Measurements from ENCODE around the gene XPA. TPM values are rescaled to one million over a fixed set of nuclear protein-coding genes. Genes with fewer than 3 reads are reported as not detected.

XPA gene
- total RNA-seq, 2 donors from 2014 or later, result 4.9 to 7.3 TPM

DNA sequence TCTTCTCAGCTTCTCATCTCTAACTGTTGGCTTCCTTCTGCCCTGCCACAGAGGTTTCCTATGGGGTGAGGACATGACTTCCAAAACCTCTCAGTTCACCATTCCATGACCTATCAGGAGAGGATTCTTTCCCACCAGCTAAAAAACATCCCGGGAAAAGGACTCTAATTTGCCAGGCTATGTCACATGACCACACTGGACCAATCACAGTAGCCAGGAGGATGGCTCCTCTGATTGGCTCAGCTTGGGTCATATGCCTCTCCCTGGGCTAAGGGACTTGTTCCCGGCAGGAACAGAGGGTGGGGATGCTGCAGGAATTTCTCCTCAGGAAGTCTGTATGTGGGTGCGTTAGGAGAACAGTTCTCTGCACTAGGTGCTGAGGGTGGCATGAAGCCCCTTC is 40.3 kb upstream of the XPA start:
- TF ChIP-seq, protein P1, sequence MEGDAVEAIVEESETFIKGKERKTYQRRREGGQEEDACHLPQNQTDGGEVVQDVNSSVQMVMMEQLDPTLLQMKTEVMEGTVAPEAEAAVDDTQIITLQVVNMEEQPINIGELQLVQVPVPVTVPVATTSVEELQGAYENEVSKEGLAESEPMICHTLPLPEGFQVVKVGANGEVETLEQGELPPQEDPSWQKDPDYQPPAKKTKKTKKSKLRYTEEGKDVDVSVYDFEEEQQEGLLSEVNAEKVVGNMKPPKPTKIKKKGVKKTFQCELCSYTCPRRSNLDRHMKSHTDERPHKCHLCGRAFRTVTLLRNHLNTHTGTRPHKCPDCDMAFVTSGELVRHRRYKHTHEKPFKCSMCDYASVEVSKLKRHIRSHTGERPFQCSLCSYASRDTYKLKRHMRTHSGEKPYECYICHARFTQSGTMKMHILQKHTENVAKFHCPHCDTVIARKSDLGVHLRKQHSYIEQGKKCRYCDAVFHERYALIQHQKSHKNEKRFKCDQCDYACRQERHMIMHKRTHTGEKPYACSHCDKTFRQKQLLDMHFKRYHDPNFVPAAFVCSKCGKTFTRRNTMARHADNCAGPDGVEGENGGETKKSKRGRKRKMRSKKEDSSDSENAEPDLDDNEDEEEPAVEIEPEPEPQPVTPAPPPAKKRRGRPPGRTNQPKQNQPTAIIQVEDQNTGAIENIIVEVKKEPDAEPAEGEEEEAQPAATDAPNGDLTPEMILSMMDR (conservative IDR thresholded peaks at IDR 0.05), result no peak
- Histone ChIP-seq H3K4me1 (ENCODE audit: control insufficient read depth, insufficient read depth, low read length) (peaks cover 6% of the 10 kb centered on the region), H3K4me3 (ENCODE audit: low read length) (no peak overlapping the region), H3K36me3 (ENCODE audit: control insufficient read depth, insufficient read depth, low read length) (no peaks in the 10 kb centered on the region), H3K27me3 (ENCODE audit: control insufficient read depth, insufficient read depth, low read length, poor library complexity, severe bottlenecking) (peaks cover 39% of the 10 kb centered on the region), H3K9ac (ENCODE audit: extremely low read depth, low read length, poor library complexity, severe bottlenecking) (no peak overlapping the region), H3K9me3 (ENCODE audit: control insufficient read depth, low read length) (peaks cover 4% of the 10 kb centered on the region), H3K27ac (ENCODE audit: low read depth, low read length) (no peak overlapping the region)
- peaks cover 16% of the 10 kb centered on the region for H3K4me1 Mint-ChIP-seq
- peak; percentile 84 for DNase-seq
- H3K27ac Mint-ChIP-seq, result no peak overlapping the region
- peaks cover 52% of the 10 kb centered on the region for H3K27me3 Mint-ChIP-seq (ENCODE audit: insufficient read depth)
- H3K4me3 Mint-ChIP-seq, result no peak overlapping the region
- H3K9me3 Mint-ChIP-seq, result peaks cover 7% of the 10 kb centered on the region
- WGBS, 2 experiments (ENCODE audit: insufficient coverage in 1 of 2, insufficient read length in 1 of 2), result 78 to 83% methylated on average over 2 to 3 of the region's 3 CpGs
- H3K36me3 Mint-ChIP-seq (ENCODE audit: low read depth), result no peaks in the 10 kb centered on the region

DNA sequence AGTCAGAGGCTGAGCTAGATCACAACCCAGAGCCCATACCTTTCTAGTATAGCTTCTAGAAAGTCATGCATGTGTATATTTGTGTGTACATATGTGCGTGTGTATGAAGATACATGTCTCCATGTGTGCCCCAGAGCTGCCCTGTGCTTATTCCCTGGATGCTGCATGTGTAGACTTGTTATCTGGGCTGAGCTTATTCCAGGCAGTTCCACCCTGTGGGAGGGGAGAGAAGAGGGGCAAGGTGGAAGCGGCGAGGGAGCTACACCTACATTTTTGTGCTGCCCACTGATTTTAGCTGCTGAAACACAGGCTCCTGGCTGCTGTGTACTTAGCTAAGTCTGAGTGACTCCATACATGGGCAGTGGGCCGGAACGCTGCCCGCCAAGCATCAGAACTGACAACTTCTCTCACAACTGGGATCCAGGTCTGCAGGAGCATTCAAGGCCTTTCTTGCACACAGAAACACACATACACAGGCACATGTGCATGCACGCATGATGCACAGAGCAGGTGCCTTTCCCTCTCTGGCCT is 38.0 kb upstream of the XPA start:
- Histone ChIP-seq H3K9ac (ENCODE audit: extremely low read depth, low read length, poor library complexity, severe bottlenecking) (no peak overlapping the region), H3K36me3 (ENCODE audit: control insufficient read depth, insufficient read depth, low read length) (no peaks in the 10 kb centered on the region), H3K4me1 (ENCODE audit: control insufficient read depth, insufficient read depth, low read length) (no peaks in the 10 kb centered on the region), H3K4me3 (ENCODE audit: low read length) (no peak overlapping the region), H3K27ac (ENCODE audit: low read depth, low read length) (no peak overlapping the region), H3K9me3 (ENCODE audit: control insufficient read depth, low read length) (no peaks in the 10 kb centered on the region), H3K27me3 (ENCODE audit: control insufficient read depth, insufficient read depth, low read length, poor library complexity, severe bottlenecking) (peaks cover 21% of the 10 kb centered on the region)
- TF ChIP-seq, protein P1 (conservative IDR thresholded peaks at IDR 0.05), result no peak
- 92 to 94% methylated on average over 5 to 7 of the region's 7 CpGs for WGBS, 2 experiments (ENCODE audit: insufficient coverage in 1 of 2, insufficient read length in 1 of 2)
- no peaks in the 10 kb centered on the region for H3K36me3 Mint-ChIP-seq (ENCODE audit: low read depth)
- H3K4me3 Mint-ChIP-seq, result no peak overlapping the region
- peaks cover 34% of the 10 kb centered on the region for H3K27me3 Mint-ChIP-seq (ENCODE audit: insufficient read depth)
- no peak for DNase-seq
- no peak overlapping the region for H3K27ac Mint-ChIP-seq
- H3K9me3 Mint-ChIP-seq, result no peaks in the 10 kb centered on the region
- H3K4me1 Mint-ChIP-seq, result peaks cover 10% of the 10 kb centered on the region

DNA sequence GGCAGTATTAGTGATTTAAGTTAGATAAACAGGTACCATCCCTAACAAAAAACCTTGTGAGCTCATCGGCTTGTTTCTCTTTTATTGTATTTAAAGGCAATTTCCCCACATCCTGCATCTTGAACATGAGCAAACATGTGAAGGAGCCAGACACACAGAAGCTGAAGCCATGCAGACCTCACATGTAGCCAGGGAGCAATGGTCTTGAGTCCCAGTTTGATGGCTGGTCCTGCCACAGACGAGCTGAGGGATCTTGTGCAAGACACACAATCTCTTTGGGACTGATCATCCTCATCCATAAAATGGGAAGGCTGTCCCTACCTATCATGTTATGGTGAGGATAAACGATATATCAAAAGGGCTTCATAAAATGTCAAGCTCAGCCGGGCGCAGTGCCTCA is 29.6 kb upstream of the XPA start:
- no peaks in the 10 kb centered on the region for H3K9me3 ChIP-seq (ENCODE audit: control insufficient read depth, low read length)
- WGBS, 2 experiments (ENCODE audit: insufficient coverage in 1 of 2, insufficient read length in 1 of 2), result 86 to 92% methylated on average over 3 to 5 of the region's 5 CpGs
- no peaks in the 10 kb centered on the region for H3K4me1 ChIP-seq (ENCODE audit: control insufficient read depth, insufficient read depth, low read length)
- H3K9ac ChIP-seq (ENCODE audit: extremely low read depth, low read length, poor library complexity, severe bottlenecking), result no peak overlapping the region
- Mint-ChIP-seq H3K27ac (no peak overlapping the region), H3K27me3 (ENCODE audit: insufficient read depth) (peaks cover 35% of the 10 kb centered on the region), H3K4me1 (no peaks in the 10 kb centered on the region), H3K9me3 (no peaks in the 10 kb centered on the region), H3K36me3 (ENCODE audit: low read depth) (no peaks in the 10 kb centered on the region), H3K4me3 (no peak overlapping the region)
- H3K27me3 ChIP-seq (ENCODE audit: control insufficient read depth, insufficient read depth, low read length, poor library complexity, severe bottlenecking), result peaks cover 25% of the 10 kb centered on the region
- H3K36me3 ChIP-seq (ENCODE audit: control insufficient read depth, insufficient read depth, low read length), result no peaks in the 10 kb centered on the region
- no peak overlapping the region for H3K27ac ChIP-seq (ENCODE audit: low read depth, low read length)
- DNase-seq, result no peak
- TF ChIP-seq, protein P1 (conservative IDR thresholded peaks at IDR 0.05), result no peak
- H3K4me3 ChIP-seq (ENCODE audit: low read length), result no peak overlapping the region
